Measurements from ENCODE around the gene ENTR1.

ENTR1 gene

GRCh38 chr9:136378170-136379002, 32.0 kb downstream of the ENTR1 start:
- DNase-seq (ENCODE audit: low read depth in 1 of 2, low spot score in 1 of 2), result no peak

GRCh38 chr9:136377341-136378169, 32.9 kb downstream of the ENTR1 start:
- DNase-seq (ENCODE audit: low read depth in 1 of 2, low spot score in 1 of 2), result no peak

- DNase-seq (ENCODE audit: low read depth in 1 of 2, low spot score in 1 of 2), result no peak
Observed at GRCh38 chr9:136376457-136376856, 34.0 kb downstream of the ENTR1 start.

DNA sequence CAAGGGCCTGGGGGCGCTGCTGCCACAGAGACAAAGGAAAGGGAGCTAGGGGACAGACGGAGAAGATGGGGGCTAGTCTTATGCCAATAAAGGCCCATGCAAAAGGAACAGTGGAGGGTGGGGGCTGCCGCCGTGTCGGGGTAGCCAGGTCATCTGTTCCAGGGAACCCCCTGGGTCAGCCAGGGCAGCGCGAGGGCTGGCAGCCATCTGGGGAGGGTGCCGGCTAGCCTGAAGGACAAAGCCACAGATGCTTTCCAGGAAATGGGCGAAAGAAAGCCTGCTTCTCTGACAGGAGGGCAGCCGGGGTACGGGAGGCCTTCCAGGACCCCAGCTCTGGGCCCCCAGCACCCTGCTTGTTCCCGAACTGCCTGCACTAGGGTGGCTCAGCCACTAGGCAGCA, 35.3 kb downstream of the ENTR1 start:
- no peak for DNase-seq (ENCODE audit: low read depth in 1 of 2, low spot score in 1 of 2)

GRCh38 chr9:136374183-136374575, 36.2 kb downstream of the ENTR1 start:
- DNase-seq (ENCODE audit: low read depth in 1 of 2, low spot score in 1 of 2), result no peak

DNA sequence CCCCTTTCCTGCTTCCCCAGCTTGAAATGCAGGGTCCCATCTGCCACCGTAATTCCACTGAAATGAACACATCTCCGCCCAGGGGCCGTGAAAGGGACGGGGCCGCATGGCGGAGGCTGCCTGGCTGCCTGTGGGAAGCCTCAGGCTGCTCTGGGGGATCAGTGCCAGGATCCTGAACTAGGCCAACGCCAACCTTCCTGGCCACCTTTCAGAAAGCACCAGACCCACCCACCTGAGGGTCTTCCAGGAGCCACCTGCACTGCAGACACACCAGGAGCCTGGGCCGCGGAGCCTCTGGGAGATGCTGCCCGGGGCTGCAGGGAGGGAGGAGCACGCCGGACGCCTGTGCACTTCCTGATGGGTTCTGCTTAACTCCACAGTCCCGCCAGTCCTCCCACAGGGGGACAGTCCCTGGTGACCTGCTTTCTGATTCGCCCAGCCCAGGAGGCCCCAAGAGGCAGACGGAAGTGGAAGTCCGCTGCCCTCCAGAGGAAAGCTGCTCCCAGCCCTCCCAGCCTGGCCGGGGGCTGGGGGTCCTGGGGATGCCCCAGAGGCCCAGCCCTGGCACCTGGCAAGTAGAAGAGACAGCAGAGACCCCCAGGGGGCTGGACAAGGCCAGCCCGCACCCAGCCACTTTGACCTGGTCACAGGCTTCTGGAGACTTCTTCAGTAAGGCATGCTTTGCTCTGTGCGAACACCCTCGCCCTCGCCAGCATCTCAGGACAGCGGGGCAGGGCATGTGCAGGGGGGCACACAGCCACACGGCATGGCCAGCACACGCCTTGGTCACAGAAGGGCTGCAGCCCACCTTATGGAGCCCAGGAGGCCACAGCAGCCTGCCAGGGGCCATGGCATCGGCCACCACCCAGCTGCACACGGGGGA, 36.9 kb downstream of the ENTR1 start, which contains the start of gene CARD9:
Gene CARD9 (minus strand): TSS at position 370 of the 883 bp plus-strand sequence. CDS start 1,591 bp downstream, outside the sequence.
- no peak for DNase-seq (ENCODE audit: low read depth in 1 of 2, low spot score in 1 of 2)

GRCh38 chr9:136372561-136373299, 37.7 kb downstream of the ENTR1 start:
- no peak for DNase-seq (ENCODE audit: low read depth in 1 of 2, low spot score in 1 of 2)

DNA sequence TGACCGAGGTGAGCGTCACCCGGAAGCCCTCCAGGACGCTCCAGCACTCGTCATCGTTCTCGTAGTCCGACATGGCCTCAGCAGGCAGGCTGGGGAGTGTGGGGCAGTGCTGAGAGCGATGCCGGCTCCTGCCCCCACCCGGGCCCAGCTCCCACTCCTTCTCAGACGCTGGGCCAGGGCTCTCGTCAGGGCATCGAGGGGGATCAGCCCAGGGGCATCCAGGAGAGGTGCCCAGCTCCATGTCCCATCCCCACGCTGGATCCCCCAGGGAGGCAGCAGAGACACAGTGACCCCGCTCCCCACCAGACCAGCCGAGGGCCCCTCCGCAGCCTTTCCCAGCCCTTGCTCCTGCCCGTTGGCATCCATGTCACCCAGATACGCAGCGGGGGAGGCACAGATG, 38.4 kb downstream of the ENTR1 start:
- DNase-seq (ENCODE audit: low read depth in 1 of 2, low spot score in 1 of 2), result no peak

- no peak for DNase-seq (ENCODE audit: low read depth in 1 of 2, low spot score in 1 of 2)
Observed at GRCh38 chr9:136371533-136371880, 38.9 kb downstream of the ENTR1 start.

GRCh38 chr9:136370687-136371532, 39.5 kb downstream of the ENTR1 start:
- DNase-seq (ENCODE audit: low read depth in 1 of 2, low spot score in 1 of 2), result no peak

- DNase-seq (ENCODE audit: low read depth in 1 of 2, low spot score in 1 of 2), result no peak
Observed at GRCh38 chr9:136370037-136370436, 40.4 kb downstream of the ENTR1 start.

GRCh38 chr9:136368190-136368589, 42.2 kb downstream of the ENTR1 start:
- no peak for DNase-seq (ENCODE audit: low read depth in 1 of 2, low spot score in 1 of 2)

DNA sequence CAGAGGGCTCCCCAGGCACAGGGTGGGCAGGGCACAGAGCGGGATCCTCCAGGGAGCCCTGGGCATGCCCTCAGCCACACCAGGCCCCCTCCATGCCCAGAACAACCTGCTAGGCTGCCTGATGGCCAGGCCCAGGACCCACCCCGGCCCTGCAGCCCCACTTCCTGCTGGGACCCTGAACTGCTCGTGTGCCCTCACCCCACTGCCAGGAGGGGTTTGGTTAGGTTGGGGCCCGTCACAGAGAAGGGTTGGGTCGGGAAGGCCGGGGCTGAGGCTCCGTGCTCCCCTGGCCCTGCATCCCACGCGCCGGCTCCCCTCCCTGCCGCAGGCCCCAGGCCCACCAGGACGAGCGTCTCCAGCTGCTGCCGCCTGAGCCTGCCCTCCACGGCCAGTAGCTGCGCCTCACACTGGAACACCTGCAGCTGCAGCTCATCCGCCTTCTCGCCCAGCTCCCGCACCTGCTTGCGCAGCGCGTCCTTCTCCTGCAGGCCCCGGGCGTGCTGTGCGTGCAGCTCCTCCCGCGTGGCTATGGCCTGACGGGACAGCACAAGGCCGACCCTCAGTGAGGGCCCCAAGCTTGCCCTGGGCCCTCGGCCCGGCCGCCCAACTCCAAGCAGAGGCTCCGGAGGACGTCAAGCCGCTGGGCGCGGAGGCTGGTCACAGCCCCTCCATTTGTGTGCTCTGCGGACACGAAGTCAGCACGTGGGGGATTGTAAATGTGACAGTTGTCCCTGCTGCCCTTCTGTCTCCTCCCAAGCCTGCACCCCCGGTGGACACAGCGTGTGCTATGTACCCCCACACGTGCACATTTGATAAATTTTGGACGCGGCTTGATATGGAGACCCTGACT, 42.9 kb downstream of the ENTR1 start:
- no peak for DNase-seq (ENCODE audit: low read depth in 1 of 2, low spot score in 1 of 2)

GRCh38 chr9:136366826-136367225, 43.6 kb downstream of the ENTR1 start:
- DNase-seq (ENCODE audit: low read depth in 1 of 2, low spot score in 1 of 2), result no peak

- DNase-seq (ENCODE audit: low read depth in 1 of 2, low spot score in 1 of 2), result no peak
Observed at GRCh38 chr9:136365775-136366222, 44.6 kb downstream of the ENTR1 start.

- DNase-seq (ENCODE audit: low read depth in 1 of 2, low spot score in 1 of 2), result no peak
Observed at GRCh38 chr9:136364942-136365774, 45.3 kb downstream of the ENTR1 start.

- DNase-seq (ENCODE audit: low read depth in 1 of 2, low spot score in 1 of 2), result no peak
Observed at GRCh38 chr9:136363949-136364748, 46.3 kb downstream of the ENTR1 start.
